GM18498 (cell line): ENCODE data around the gene RNF212.
A peak's percentile ranks its signal among the peaks of the same experiment; 100 is the strongest.
"Not testable (repeated sequence)": the region's sequence is repeated elsewhere in the genome, so short reads cannot be mapped to it uniquely, and the experiment has no call there.

Source experiments
- ATAC-seq: cut with Tn5 transposase; IDR thresholded peaks from one replicate; pipeline ENCODE4 v1.9.1; 2021; ENCODE audit warnings: mild to moderate bottlenecking, moderate library complexity; ENCODE audit not compliant: unreplicated experiment

Gene RNF212

GRCh38 chr4:1113311-1114009 is at the start of gene RNF212:
Gene RNF212 (minus strand): TSS chr4:1113564. CDS start chr4:1113464, 100 bp downstream.
- ATAC-seq = no peak

- ATAC-seq = no peak
Observed at GRCh38 chr4:1160351-1160750, 47.0 kb upstream of the RNF212 start.

- no peak for ATAC-seq
Observed at GRCh38 chr4:1156069-1156468, 42.7 kb upstream of the RNF212 start.

DNA sequence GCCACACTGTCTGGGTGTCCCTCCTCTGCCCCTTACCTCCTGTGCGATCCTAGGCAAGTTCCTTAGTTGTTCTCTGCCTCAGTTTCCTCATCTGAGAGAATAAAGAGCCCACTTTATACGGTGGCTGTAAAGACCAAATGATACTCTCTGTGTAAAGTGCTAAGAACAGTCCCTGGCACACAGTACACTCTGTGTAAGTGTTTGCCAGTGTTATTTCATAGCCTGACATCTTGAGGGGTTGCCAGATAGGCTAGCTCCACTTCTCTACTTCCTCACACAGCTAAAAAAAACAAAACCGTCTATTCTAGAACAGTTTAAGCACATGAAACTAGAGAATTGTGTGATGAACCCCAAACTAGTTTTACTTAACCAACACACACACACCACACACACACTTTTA is 42.0 kb upstream of the RNF212 start:
- ATAC-seq = no peak

- ATAC-seq = no peak
Observed at GRCh38 chr4:1154523-1155182, 41.3 kb upstream of the RNF212 start.

DNA sequence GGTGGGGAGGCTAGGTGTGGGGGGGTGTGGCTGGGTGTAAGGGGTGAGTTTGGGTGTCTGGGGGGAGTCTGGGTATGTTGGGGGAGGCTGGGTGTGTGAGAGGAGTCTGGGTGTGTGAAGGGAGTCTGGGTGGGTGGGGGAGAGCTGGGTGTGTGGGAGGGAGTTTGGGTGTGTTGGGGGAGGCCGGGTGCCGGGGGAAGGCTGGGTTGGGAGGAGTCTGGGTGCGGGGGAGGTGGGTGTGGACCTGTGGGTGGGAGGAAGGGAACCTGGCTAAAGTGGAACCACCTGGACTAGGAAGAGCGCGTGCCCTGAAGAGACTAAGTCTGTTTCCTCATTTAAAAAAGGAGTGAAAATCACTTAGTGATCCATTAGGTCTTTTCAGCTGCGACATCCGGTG is 40.8 kb upstream of the RNF212 start:
- ATAC-seq = no peak

DNA sequence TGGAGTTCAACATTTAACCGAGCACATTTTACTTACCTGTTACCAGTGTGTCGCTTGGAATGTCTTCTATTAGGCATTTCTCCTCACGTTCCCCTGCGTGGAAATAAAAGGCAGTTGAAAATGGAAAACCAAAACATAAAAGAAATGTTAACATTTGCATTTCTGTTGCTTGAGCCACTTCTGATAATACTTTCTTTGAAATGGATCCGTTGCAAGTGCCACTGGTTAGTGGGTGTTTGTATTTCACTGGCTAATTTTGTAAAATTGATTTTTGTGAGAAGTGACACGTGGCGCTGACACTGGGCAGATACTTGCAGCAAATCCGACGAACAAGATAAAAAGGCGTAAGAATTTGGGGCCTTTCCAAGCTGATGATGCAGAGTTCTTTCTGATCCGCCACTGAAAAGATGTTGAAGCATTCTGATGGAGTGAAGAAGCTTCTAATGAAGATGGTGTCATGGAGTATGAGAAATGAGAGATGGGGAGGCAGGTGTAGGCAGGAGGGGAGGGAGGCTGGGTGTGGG is 40.3 kb upstream of the RNF212 start:
- ATAC-seq = no peak

DNA sequence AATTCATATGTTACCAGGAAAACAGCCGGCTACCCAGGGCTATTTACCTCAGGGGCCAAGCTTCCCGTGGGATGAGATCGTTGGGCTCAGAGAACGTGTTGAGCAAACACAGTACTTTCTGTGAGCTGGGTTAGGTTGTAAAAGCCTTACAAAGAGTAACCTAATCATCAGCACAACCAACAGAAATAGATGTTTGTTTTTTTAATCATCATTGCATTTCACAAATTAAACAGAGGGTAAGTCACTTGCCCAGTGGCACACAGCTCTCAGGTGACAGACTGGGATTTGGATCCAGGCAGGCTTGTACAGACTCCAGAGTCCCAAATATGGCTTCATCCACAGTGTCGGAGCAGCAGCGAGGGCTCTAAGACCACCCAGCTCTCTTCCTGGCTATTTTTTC is 38.9 kb upstream of the RNF212 start:
- no peak for ATAC-seq

DNA sequence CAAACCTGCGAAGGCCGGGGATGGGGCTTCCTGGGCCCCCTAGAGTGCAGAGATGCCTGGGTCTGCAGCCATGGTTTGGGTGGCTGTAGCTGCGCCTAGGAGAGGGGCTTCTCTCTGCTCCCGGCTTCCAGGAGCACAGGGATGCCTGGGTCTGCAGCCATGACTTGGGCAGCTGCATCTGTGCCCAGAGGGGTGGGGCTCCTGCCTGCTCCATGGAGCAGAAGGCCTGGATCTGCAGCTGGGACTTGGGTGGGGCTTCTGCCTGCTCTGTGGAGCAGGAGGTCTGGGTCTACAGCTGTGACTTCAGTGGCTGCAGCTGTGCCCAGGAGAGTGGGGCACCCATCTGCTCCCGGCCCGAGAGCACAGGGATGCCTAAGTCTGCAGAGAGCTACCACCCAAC is 38.2 kb upstream of the RNF212 start:
- ATAC-seq = no peak

GRCh38 chr4:1150875-1151274 is 37.5 kb upstream of the RNF212 start:
- no peak for ATAC-seq

- no peak for ATAC-seq
Observed at GRCh38 chr4:1139860-1140259, 26.5 kb upstream of the RNF212 start.

GRCh38 chr4:1137850-1138249 is 24.5 kb upstream of the RNF212 start:
- no peak for ATAC-seq

DNA sequence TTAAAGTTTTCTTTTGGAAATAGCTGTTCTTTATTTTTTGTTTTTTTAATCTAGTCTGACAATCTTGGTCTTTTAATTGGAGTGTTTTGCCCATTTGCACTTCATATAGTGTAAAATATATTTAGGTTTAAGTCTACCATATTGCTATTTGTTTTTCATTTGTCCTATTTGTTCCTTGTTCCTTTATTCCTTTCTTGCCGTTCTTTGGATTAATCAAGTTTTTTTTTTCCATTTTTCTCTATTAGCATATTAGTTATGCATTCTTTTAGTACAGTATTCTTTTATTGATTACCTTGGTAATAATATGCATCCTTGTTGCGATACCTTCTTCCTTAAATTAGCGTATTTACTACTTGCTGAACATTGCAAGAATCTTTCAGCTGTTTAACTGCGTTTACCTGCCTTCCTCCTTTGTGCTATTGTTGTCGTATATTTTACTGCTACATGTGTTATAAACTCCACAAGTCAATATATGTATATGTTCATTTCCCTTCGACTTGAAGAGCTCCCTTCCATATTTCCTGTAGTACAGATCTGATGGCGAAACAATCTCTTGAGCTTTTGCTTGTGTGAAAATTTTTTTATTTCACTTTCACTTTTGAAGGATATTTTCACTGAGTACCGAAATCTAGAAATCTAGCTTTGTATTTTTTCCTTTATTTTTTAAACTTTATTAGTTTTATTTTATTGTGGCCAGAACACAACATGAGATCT is 23.9 kb upstream of the RNF212 start:
- ATAC-seq = no peak

- no peak for ATAC-seq
Observed at GRCh38 chr4:1136048-1136447, 22.7 kb upstream of the RNF212 start.

DNA sequence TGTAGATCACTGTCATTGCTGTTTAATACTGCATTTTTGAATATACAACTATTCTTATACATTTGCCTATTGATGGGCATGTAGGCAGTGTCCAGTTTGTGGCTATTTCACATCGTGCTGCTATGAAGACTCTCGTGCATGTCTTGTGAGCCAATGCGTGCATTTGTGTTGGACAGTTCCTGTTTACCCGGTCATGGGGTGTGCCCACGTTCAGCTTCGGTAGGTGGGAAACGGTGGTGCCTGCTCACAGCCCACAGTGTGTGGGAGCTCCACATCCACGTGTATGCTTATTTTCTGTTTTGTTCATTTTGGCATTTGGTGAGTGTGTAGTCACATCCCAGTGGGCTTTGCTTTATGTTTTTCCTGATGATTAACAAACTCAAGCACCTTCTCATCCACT is 19.7 kb upstream of the RNF212 start:
- ATAC-seq = no peak

DNA sequence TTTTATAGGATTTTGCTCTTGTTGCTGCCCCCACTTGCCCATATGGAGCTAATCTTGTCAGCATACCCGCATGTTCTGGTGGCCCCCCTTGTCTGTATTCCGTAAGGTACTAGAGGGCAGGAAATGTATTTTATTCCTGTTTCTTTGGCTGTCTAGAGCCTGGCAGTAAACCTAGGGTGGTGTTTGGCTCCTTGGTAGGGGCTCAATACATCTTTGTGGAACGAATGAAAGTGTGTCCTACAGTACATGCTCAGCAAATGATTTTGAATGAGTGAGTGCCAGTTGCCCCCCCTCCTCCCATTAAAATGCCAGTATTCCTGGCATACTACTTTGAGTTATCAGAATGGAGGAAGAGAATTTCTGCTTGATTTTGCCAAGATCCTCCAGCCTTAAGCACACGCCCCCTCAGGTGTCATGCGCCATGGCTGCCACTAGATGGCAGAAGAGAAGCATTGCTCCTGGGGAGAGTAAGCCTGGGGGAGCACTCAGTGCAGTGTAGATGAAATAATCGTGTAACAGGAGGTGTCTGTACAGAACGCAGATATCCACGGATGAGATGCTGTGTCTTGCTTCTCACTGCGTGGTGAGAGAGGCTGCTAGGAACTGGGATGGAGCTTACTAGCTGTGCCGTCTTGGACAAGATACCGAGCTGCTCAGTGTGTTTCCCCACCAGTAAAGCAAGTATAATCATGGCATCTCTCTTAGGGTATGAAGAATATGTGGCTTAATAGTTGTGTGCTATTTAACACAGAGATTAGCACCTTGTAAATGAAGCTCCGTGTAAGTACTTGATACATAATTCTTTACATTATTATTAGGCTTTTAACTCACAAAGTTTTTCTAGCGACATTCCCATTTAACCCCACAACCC is 17.2 kb upstream of the RNF212 start:
- peak; percentile 82 for ATAC-seq

GRCh38 chr4:1126506-1126905 is 13.1 kb upstream of the RNF212 start:
- no peak for ATAC-seq

DNA sequence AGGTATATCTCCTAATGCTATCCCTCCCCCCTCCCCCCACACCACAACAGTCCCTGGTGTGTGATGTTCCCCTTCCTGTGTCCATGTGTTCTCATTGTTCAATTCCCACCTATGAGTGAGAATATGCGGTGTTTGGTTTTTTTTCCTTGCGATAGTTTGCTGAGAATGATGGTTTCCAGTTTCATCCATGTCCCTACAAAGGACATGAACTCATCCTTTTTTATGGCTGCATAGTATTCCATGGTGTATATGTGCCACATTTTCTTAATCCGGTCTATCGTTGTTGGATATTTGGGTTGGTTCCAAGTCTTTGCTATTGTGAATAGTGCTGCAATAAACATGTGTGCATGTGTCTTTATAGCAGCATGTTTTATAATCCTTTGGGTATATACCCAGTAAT is 12.1 kb upstream of the RNF212 start:
- ATAC-seq = not testable (repeated sequence)

GRCh38 chr4:1124818-1125217 is 11.5 kb upstream of the RNF212 start:
- ATAC-seq = no peak

- ATAC-seq = no peak
Observed at GRCh38 chr4:1122505-1122904, 9.1 kb upstream of the RNF212 start.

DNA sequence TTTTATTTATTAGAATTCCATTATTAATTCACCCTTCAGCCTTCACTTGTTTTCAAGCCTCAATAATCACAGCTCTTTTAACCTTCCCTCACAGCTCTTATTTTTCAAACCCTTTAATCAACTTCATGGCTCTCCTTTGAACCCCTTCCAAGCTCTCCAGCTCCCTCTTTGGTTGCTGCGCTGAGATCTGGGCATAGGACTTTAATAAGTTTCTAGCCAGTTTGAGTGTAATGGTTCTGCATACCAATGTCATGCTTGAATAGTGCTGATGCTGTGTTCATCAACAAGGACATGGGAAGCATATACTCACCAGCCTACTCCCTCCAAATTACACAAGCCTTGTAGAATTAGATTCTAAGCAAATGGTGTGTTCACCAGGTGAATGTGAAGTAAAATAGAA is 3.5 kb upstream of the RNF212 start:
- no peak for ATAC-seq
